Endothelial cell of umbilical vein (primary cell): ENCODE results near the gene GON7. TPM values are rescaled to one million over a fixed set of nuclear protein-coding genes. Genes with fewer than 3 reads are reported as not detected.

Source experiments
- BruUV-seq: library from RNA; stranded (reverse); fragments of 400-500 nt; replicated peaks from 2 replicates; lab custom pipeline; 2021; lab: Mats Ljungman, UMichigan
- CTCF ChIA-PET: fragments of 300-600, 350-600 bp; sonication (Branson Sonifier 250); formaldehyde crosslinking; loops from one replicate; lab custom pipeline; 2021; ENCODE audit warnings: antibody characterized with exemption, inconsistent platforms; lab: Charles Lee
- POLR2A ChIA-PET: fragments of 300-600, 350-600 bp; sonication (Branson Sonifier 250); formaldehyde crosslinking; loops from one replicate; lab custom pipeline; 2021; ENCODE audit warnings: antibody characterized with exemption, inconsistent platforms; lab: Charles Lee
- DNase-seq: peaks from one replicate; pipeline ENCODE4 v3.0.0-alpha.2; 2011; ENCODE audit warnings: low read depth, low spot score
- FAIRE-seq: peaks from 2 replicates; lab custom pipeline; 2011; peaks lifted over from hg19 to GRCh38; lab: Jason Lieb, UNC
- H2AFZ ChIP-seq: 2 replicates; pipeline ENCODE4 v1.6.0; 2012; ENCODE audit warnings: low read depth, low read length, control low read depth, inconsistent platforms
- H3K27ac ChIP-seq: 2 replicates; pipeline ENCODE4 v1.5.1; 2011; ENCODE audit warnings: low read depth, mild to moderate bottlenecking, control low read depth, low read length, moderate library complexity; ENCODE audit not compliant: insufficient read depth
- H3K27me3 ChIP-seq, 2 experiments: 2 replicates each; pipeline versions ENCODE4 v1.6.0 to v1.6.1; 2011; ENCODE audit warnings: low read length in 2 of 2, mixed read lengths in 1 of 2; ENCODE audit not compliant: control insufficient read depth in 2 of 2, insufficient read depth in 2 of 2
- H3K36me3 ChIP-seq, 2 experiments: 2 replicates in 1 of 2; 3 replicates in 1 of 2; pipeline ENCODE4 v1.5.1; 2011; ENCODE audit warnings: low read length in 2 of 2, mild to moderate bottlenecking in 1 of 2, moderate library complexity in 1 of 2; ENCODE audit not compliant: control insufficient read depth in 2 of 2, insufficient read depth in 2 of 2; ENCODE audit errors: extremely low read depth in 1 of 2
- H3K4me1 ChIP-seq: 3 replicates; pipeline ENCODE4 v1.5.1; 2011; ENCODE audit warnings: mild to moderate bottlenecking, low read length; ENCODE audit not compliant: control insufficient read depth, insufficient read depth; ENCODE audit errors: extremely low read depth
- H3K4me2 ChIP-seq: 2 replicates; pipeline ENCODE4 v1.6.1; 2011; ENCODE audit warnings: low read length, control low read depth, mixed read lengths; ENCODE audit not compliant: insufficient read depth
- H3K4me3 ChIP-seq, 3 experiments: fragments of 200-600 bp in 1 of 3; sonication (generic), shearing (Covaris generic) in 1 of 3; replicated peaks in 1 of 3; 2 replicates each; pipeline ENCODE4 v1.5.1; 2011 to 2016; ENCODE audit warnings: control low read depth in 3 of 3, low read length in 3 of 3, mild to moderate bottlenecking in 2 of 3, inconsistent platforms in 1 of 3, low read depth in 1 of 3, moderate library complexity in 1 of 3; ENCODE audit not compliant: insufficient read depth in 1 of 3
- H3K79me2 ChIP-seq: 2 replicates; pipeline ENCODE4 v1.6.0; 2012; ENCODE audit warnings: low read length, inconsistent platforms; ENCODE audit not compliant: control insufficient read depth, insufficient read depth
- H3K9ac ChIP-seq: replicated peaks from 2 replicates; pipeline ENCODE3; 2011; ENCODE audit warnings: low read length, control low read depth; ENCODE audit not compliant: insufficient read depth; ENCODE audit errors: extremely low read depth
- H3K9me1 ChIP-seq: replicated peaks from 3 replicates; pipeline ENCODE4 v1.6.0; 2011; ENCODE audit warnings: mild to moderate bottlenecking, low read length; ENCODE audit not compliant: control insufficient read depth, insufficient read depth; ENCODE audit errors: extremely low read depth
- H3K9me3 ChIP-seq: replicated peaks from 2 replicates; pipeline ENCODE4 v1.5.1; 2012; ENCODE audit warnings: low read length, inconsistent platforms; ENCODE audit not compliant: control insufficient read depth, insufficient read depth
- H4K20me1 ChIP-seq: replicated peaks from 2 replicates; pipeline ENCODE3; 2011; ENCODE audit warnings: mild to moderate bottlenecking, low read length; ENCODE audit not compliant: control insufficient read depth, insufficient read depth; ENCODE audit errors: extremely low read depth
- CTCF ChIP-seq, 2 donors: IDR thresholded peaks; 1 replicate in 1 of 2; 2 replicates in 1 of 2; pipeline ENCODE4 v1.5.1; 2011; ENCODE audit warnings: low read length in 2 of 2, mild to moderate bottlenecking in 2 of 2, moderate library complexity in 2 of 2, control low read depth in 1 of 2, inconsistent platforms in 1 of 2, low read depth in 1 of 2; ENCODE audit not compliant: insufficient read depth in 1 of 2; ENCODE audit errors: extremely low read depth in 1 of 2
- EZH2 ChIP-seq: IDR thresholded peaks from 2 replicates; pipeline ENCODE4 v1.6.1; 2012; ENCODE audit warnings: borderline replicate concordance, low read depth, mild to moderate bottlenecking, moderate library complexity, low read length, inconsistent platforms; ENCODE audit not compliant: severe bottlenecking
- FOS ChIP-seq: IDR thresholded peaks from 2 replicates; pipeline ENCODE4 v1.6.1; 2011; ENCODE audit warnings: mild to moderate bottlenecking, low read length, moderate library complexity, borderline replicate concordance; ENCODE audit not compliant: insufficient read depth
- GATA2 ChIP-seq: IDR thresholded peaks from 2 replicates; pipeline ENCODE4 v1.7.0; 2011; ENCODE audit warnings: low read depth, mild to moderate bottlenecking, moderate library complexity, mixed read lengths, low read length; ENCODE audit not compliant: insufficient read length, insufficient read depth
- JUN ChIP-seq: IDR thresholded peaks from 2 replicates; pipeline ENCODE4 v1.6.1; 2011; ENCODE audit warnings: borderline replicate concordance, low read depth; ENCODE audit not compliant: insufficient read length, insufficient read depth
- MAX ChIP-seq: IDR thresholded peaks from 2 replicates; pipeline ENCODE4 v1.6.1; 2011; ENCODE audit not compliant: insufficient read depth, insufficient read length
- MYC ChIP-seq: IDR thresholded peaks from one replicate; pipeline ENCODE4 v1.6.1; 2011; ENCODE audit warnings: mild to moderate bottlenecking, low read depth, low read length
- POLR2AphosphoS5 ChIP-seq: IDR thresholded peaks from 2 replicates; pipeline ENCODE4 v1.6.1; 2012; ENCODE audit warnings: low read depth, mild to moderate bottlenecking, control low read depth, low read length, moderate library complexity; ENCODE audit not compliant: insufficient read depth
- dilution Hi-C: fragments of 300-500 bp; cut with MboI; formaldehyde crosslinking; loops from one replicate; pipeline ENCODE4 v1.15.0; 2019; ENCODE audit warnings: low sequenced_read_pairs; ENCODE audit not compliant: extremely low pct_ligation_motif_present
- intact Hi-C: fragments of 100-400 bp; cut with micrococcal nuclease; formaldehyde crosslinking; loops from one replicate; pipeline ENCODE4 v1.10.0; 2022
- polyA plus RNA-seq, 4 experiments: library from polyadenylated mRNA; depleted of rRNA in 3 of 4; stranded (reverse) in 3 of 4; unstranded in 1 of 4; fragments of >200 nt; gene quantifications; 2 replicates each; pipeline versions ENCODE4 v1.2.1 to v1.2.3, GENCODE V29; 2011 to 2012; ENCODE audit warnings: missing spikeins in 1 of 4
- total RNA-seq: library from RNA; stranded (reverse); gene quantifications from 2 replicates; pipeline ENCODE4 v1.2.3, GENCODE V29; 2021

The GON7 gene
- total and polyA plus RNA-seq, 2 donors (not counting 3 experiments of a cell fraction or from before 2014, with no cell fraction given), result 5.5 to 11.5 TPM

DNA sequence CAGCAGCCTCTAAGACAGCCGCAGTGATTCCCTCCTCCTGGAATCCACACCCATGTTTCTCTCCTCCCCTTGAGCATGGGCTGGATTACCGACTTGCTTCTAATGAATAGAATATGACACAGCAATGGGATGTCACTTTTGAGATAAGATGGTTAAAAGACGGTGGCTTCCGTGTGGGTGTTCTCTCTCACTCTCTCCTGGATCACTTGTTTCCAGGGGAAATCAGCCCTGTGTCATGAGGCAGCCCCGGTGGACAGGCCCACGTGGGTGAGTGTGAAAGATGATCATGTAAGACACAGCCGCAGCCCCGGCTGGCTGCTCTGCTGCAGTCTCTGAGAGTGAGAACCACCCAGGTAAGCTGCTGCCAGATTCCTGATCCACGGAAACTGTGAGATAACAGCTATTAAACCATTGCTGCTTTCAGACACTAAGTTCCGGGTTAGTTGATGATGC lies 32.9 kb downstream of the GON7 start:
- no peaks in the 10 kb centered on the region for H3K27me3 ChIP-seq
- no peak overlapping the region for H3K4me2 ChIP-seq
- H2AFZ ChIP-seq, result no peak overlapping the region
- no peaks in the 10 kb centered on the region for H3K9me3 ChIP-seq
- FAIRE-seq, result no peak
- no peaks in the 10 kb centered on the region for H3K79me2 ChIP-seq
- no peak for DNase-seq
- intact Hi-C loops, result no loop called here
- no peak for TF ChIP-seq EZH2
- no peak for TF ChIP-seq GATA2
- TF ChIP-seq JUN, result no peak
- TF ChIP-seq CTCF (IDR thresholded peaks at IDR 0.05; ENCODE audit: extremely low read depth in 1 of 2, insufficient read depth in 1 of 2, low read depth in 1 of 2, low read length in 2 of 2), result no peak
- no peak for TF ChIP-seq FOS
- TF ChIP-seq MAX, result no peak
- TF ChIP-seq MYC, result no peak
- no peak for TF ChIP-seq POLR2AphosphoS5
- no peak overlapping the region for H3K4me3 ChIP-seq
- CTCF ChIA-PET, result interaction anchor here (1.1 to 3.4 kb wide), 5 partner anchors 11 to 61 kb away, joined by 3 to 13 read pairs (median 3); partner anchors contain the start of genes LYSET and MOAP1
- BruUV-seq, result no TSS peak
- H3K27ac ChIP-seq, result no peak overlapping the region
- POLR2A ChIA-PET, result no interaction called here
- no peaks in the 10 kb centered on the region for H3K4me1 ChIP-seq
- no peaks in the 10 kb centered on the region for H4K20me1 ChIP-seq
- dilution Hi-C loops, result no loop called here
- H3K9me1 ChIP-seq, result no peaks in the 10 kb centered on the region
- no peak overlapping the region for H3K9ac ChIP-seq
- H3K36me3 ChIP-seq, result no peaks in the 10 kb centered on the region
